CD4-positive, alpha-beta T cell treated with Interleukin-17A for 1 hour (primary cell): Measurements from ENCODE around the gene KCNIP1.
"Not testable (repeated sequence)": the region's sequence is repeated elsewhere in the genome, so short reads cannot be mapped to it uniquely, and the experiment has no call there.

Source experiments
- DNase-seq: peaks from one replicate; pipeline ENCODE4 v3.0.0-alpha.2; 2020

Gene KCNIP1

GRCh38 chr5:170538696-170539586, 35.1 kb downstream of the KCNIP1 start:
- no peak for DNase-seq

GRCh38 chr5:170540271-170540670, 36.5 kb downstream of the KCNIP1 start:
- no peak for DNase-seq

DNA sequence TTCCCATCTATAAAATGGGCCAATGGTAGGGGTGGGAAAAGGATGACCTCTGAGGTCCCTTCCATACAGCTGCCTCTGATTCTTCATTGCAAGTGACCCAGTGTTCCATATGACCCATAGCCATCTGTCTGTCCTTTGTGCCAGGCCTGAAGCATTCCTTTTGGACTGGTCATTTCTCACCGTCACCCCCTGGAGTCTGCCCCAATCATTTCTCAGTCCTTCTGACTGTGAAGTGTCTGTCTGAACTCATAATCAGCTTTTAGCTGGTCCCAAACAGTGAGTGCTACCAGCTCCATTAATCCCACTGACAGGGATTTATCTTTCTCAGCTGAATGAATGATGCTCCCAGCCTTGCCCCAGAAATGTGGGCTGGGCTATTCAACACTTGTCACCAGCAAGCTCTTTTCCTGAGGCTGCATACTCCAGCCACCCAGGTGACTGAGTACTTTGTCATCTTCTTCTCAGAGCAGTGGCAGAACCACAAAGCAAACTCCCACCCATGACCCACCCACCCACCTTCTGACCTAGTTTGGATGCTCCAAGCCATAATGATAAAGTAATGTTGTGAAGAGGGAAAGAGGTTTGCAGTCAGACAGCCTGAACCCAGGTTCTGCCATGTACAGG, 37.4 kb downstream of the KCNIP1 start:
- DNase-seq, result no peak

GRCh38 chr5:170542691-170543293, 39.0 kb downstream of the KCNIP1 start:
- DNase-seq, result no peak

- no peak for DNase-seq
Observed at GRCh38 chr5:170545313-170545712, 41.5 kb downstream of the KCNIP1 start.

- DNase-seq, result no peak
Observed at GRCh38 chr5:170545811-170546210, 42.0 kb downstream of the KCNIP1 start.

- no peak for DNase-seq
Observed at GRCh38 chr5:170546282-170546681, 42.5 kb downstream of the KCNIP1 start.

DNA sequence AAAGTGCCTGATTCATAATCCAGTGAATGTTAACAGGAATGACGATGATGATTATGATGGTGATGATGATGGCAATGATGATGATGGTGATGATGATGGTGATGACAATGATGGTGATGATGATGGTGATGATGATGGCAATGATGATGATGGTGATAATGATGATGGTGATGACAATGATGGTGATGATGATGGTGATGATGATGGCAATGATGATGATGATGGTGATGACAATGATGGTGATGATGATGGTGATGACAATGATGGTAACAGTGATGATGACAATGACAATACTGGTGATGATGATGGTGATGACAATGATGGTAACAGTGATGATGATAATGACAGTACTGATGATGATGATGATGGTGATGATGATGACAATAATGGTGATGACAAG, 46.6 kb downstream of the KCNIP1 start:
- DNase-seq, result not testable (repeated sequence)

DNA sequence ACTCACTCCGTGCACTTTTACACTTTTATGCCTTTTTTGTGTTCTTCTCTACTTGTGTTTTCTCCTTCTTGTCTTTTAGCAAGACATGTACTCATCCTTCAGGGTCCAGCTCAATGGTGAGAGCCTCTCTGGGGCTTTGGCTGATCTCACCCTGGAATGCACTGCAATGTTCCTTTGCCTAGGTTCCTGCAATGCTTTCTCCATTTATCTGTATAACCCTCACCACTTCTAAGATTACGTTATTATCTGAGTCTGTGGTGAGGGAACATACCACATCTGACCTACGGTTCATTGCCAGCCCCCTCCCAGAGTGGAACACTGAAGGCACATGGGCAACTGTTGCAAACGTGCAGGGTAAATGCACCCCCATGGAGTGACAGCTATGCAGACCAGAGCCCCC, 47.3 kb downstream of the KCNIP1 start:
- DNase-seq, result no peak

DNA sequence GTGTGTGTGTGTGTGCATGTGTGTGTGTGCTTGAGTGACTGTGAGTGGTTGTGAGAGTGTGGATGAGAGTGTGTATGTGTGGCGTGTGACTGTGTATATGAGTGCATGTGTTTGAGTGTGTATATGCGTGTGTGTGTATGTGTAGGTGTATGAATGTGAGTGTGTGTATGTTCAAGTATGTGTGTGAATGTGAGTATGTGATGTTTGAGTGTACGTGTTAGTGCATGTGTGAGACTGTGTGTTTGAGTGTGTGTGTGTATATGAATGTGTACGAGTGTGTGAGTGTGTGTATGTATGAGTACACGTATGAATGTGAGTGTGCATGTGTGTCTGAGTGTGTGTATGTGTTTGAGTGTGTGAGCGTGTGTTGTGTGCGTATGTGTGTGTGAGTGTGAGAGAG, 47.8 kb downstream of the KCNIP1 start:
- DNase-seq, result no peak

DNA sequence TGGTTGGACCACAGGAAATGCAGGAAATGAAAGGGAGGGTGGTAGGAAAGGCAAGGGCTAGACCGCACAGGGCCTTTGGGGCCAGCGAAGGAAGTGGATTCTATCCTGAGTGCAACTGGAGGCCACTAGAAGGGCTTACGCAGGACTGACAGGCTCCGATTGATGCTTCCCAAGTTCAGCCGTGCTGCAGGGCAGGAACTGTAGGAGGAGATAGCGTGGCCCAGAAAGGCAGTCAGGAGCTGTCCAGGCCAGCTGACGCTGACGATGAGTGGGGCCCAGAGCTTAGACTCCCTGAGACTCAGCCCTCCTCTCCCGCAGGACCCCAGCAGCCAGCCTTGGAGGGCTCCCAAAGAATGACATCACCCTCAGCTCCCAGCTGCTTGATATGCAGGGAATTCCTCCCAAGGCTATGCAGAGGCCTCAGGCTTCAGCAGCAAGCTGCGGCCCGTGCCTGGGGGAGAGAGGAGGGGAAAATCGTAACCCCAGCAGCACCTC, 48.8 kb downstream of the KCNIP1 start:
- no peak for DNase-seq

DNA sequence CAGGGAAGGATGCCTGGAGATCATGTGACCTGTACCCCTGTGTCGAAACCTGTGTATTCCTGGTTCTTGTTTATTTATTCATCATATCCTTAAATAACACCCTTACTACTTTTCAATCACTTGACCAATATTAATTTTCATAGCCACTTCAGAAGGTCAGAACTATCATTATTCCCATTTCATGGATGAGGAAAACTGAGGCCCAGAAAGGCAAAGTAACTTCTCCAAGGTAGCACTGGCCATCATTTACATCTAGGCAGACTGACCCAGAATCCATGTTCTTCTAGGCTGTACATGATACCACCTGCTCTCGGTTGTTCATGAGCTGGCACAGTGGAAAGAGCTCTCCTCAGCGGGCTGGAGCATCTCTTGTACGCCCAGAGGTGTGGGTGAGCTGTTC, 49.4 kb downstream of the KCNIP1 start:
- DNase-seq, result no peak

- no peak for DNase-seq
Observed at GRCh38 chr5:170554521-170555267, 50.9 kb downstream of the KCNIP1 start.

GRCh38 chr5:170557314-170557713, 53.5 kb downstream of the KCNIP1 start:
- no peak for DNase-seq

- DNase-seq, result no peak
Observed at GRCh38 chr5:170559296-170559695, 55.5 kb downstream of the KCNIP1 start.

- DNase-seq, result no peak
Observed at GRCh38 chr5:170560938-170561337, 57.1 kb downstream of the KCNIP1 start.

- no peak for DNase-seq
Observed at GRCh38 chr5:170562166-170562874, 58.5 kb downstream of the KCNIP1 start.

- no peak for DNase-seq
Observed at GRCh38 chr5:170562875-170563228, 59.0 kb downstream of the KCNIP1 start.

DNA sequence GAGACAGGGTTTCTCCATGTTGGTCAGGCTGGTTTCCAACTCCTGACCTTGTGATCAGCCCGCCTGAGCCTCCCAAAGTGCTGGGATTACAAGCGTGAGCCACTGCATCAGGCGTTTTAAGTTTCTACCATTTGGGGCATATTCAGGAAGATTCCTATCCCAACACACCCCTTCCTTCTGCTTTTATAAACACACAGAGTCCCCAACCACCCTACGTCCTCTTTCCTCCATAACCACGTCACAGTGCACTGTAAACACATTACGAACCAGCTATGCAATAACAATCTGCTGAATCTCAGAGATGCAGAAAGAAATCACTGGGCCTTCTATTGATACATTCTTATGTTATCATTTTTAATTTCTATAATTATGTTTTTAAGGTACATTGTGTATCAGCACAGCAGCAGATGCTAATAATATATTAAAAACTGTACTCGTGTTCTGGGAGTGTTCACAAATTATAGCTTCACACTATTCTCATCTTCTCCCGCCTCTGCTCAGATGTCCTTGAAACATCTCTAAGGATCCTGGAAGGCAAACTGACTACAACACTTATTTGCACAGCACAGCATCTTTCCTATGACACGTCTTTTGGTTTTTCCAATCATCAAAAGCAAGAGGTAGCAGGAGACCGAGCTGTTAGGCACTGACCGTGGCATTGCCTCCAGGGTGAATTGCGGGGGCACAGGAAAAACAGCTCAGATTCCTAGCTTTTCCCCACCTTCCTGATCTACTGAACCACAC, 60.2 kb downstream of the KCNIP1 start:
- no peak for DNase-seq

GRCh38 chr5:170565072-170565471, 61.3 kb downstream of the KCNIP1 start:
- DNase-seq, result no peak

DNA sequence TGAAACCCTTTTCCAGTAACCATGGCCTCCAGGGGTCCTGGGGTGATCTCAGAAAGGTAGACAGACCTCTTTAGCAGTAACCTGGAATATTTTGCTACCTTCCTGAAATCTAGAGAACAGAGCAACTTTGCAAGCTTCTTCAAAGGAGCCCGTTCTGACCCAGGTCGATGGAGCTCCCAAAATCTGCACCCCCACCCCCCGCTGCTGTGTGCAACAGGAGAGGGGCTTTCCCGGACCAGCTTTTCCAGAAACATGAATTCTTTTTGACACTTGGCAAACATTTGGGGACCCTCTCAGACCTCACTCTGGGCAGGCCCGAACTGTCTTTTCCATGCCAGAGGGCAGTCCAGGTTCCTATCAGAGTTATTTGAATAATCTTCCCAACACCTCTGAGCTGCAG, 65.3 kb downstream of the KCNIP1 start:
- no peak for DNase-seq

GRCh38 chr5:170570476-170570875, 66.7 kb downstream of the KCNIP1 start:
- no peak for DNase-seq
